ENCODE results near the gene CENPF.

DNA sequence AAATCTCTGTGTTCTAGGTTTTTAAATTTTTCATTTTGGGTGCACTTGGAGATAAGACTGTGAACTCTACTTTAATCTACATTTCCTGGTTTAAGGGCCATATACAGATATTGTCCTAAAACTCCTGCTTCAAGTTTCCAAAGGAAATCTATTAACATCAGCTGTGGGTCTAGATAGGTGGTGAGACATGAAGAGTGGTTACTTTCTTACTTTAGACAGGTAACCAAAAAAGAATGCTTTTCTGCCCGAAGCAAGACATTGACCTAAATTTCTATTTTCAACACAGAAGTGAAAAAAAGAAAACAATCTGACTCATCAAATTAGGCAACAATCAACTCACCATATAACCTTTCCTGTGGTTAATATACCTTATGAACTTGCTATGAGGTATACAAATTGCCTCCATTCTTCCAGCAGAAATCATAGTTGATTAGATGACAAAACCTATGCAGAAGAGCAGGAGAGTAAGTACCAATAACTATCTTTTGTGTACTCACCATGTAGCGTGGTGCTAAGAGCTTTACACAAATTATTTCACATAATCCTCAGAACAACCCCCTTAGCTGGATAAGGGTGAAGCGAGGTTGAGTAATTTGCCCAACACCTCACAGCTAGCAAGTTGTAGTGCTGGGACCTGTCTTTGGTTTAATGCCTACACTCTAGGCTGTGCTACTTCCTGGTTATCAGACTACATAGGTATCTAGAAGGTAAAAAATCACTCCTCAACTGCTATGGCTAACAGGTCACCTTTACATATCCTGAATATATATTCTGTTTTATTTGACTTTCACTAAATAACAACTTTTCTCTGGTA lies 28.2 kb upstream of the CENPF start:
- TF ChIP-seq POLR2A (IDR thresholded peaks at IDR 0.05), result no peak
- TF ChIP-seq, protein P1, sequence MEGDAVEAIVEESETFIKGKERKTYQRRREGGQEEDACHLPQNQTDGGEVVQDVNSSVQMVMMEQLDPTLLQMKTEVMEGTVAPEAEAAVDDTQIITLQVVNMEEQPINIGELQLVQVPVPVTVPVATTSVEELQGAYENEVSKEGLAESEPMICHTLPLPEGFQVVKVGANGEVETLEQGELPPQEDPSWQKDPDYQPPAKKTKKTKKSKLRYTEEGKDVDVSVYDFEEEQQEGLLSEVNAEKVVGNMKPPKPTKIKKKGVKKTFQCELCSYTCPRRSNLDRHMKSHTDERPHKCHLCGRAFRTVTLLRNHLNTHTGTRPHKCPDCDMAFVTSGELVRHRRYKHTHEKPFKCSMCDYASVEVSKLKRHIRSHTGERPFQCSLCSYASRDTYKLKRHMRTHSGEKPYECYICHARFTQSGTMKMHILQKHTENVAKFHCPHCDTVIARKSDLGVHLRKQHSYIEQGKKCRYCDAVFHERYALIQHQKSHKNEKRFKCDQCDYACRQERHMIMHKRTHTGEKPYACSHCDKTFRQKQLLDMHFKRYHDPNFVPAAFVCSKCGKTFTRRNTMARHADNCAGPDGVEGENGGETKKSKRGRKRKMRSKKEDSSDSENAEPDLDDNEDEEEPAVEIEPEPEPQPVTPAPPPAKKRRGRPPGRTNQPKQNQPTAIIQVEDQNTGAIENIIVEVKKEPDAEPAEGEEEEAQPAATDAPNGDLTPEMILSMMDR (IDR thresholded peaks at IDR 0.05), result no peak
